IMR-90 (cell line): ENCODE results near the gene ARID4B. TPM values are rescaled to one million over a fixed set of nuclear protein-coding genes. Genes with fewer than 3 reads are reported as not detected.

Experiments
- ATAC-seq: fragments of 200-7000 bp; cut with Tn5 transposase; 2 replicates; pipeline ENCODE4 v1.9.1; 2020; ENCODE audit warnings: low read depth, mild to moderate bottlenecking, moderate library complexity
- BruUV-seq: library from RNA; stranded (reverse); fragments of 400-500 nt; replicated peaks from 2 replicates; lab custom pipeline; 2021; lab: Mats Ljungman, UMichigan
- CTCF ChIA-PET: fragments of 300-600 bp; formaldehyde crosslinking; extraction: SDS; loops from one replicate; lab custom pipeline; 2021; ENCODE audit warnings: antibody characterized with exemption; lab: Yijun Ruan, JAX
- POLR2A ChIA-PET: fragments of 300-600 bp; sonication (Branson Sonifier 250); formaldehyde crosslinking; loops from one replicate; lab custom pipeline; 2022; ENCODE audit warnings: antibody characterized with exemption; ENCODE audit not compliant: unreplicated experiment; lab: Charles Lee
- DNase-seq: peaks from one replicate; pipeline ENCODE4 v3.0.0; 2013
- H2AFZ ChIP-seq: replicated peaks from 2 replicates; pipeline ENCODE3; 2013; ENCODE audit warnings: low read length, mild to moderate bottlenecking; ENCODE audit not compliant: poor library complexity
- H2AK5ac ChIP-seq: 2 replicates; pipeline ENCODE4 v1.6.1; 2013; ENCODE audit warnings: low read depth, low read length, inconsistent platforms
- H2AK9ac ChIP-seq: replicated peaks from 2 replicates; pipeline ENCODE3; 2013; ENCODE audit warnings: mild to moderate bottlenecking, low read depth, low read length, moderate library complexity; ENCODE audit not compliant: poor library complexity
- H2BK120ac ChIP-seq: 2 replicates; pipeline ENCODE4 v1.6.1; 2013; ENCODE audit warnings: low read depth, low read length, inconsistent platforms
- H2BK15ac ChIP-seq: 3 replicates; pipeline ENCODE4 v1.6.1; 2013; ENCODE audit warnings: low read depth, low read length, inconsistent platforms
- H2BK20ac ChIP-seq: 2 replicates; pipeline ENCODE4 v1.6.1; 2013; ENCODE audit warnings: low read depth, mild to moderate bottlenecking, inconsistent platforms, low read length, moderate library complexity
- H2BK5ac ChIP-seq: 2 replicates; pipeline ENCODE4 v1.6.1; 2013; ENCODE audit warnings: mild to moderate bottlenecking, low read depth, low read length, inconsistent platforms; ENCODE audit not compliant: poor library complexity, severe bottlenecking
- H3K14ac ChIP-seq: replicated peaks from 2 replicates; pipeline ENCODE4 v1.6.1; 2013; ENCODE audit warnings: low read depth, low read length, inconsistent platforms
- H3K18ac ChIP-seq: 2 replicates; pipeline ENCODE4 v1.6.1; 2013; ENCODE audit warnings: low read depth, low read length, control low read depth
- H3K23ac ChIP-seq: 2 replicates; pipeline ENCODE4 v1.6.1; 2013; ENCODE audit warnings: low read depth, low read length, inconsistent platforms
- H3K27ac ChIP-seq: 2 replicates; pipeline ENCODE4 v1.5.1; 2013; ENCODE audit warnings: mild to moderate bottlenecking, control low read depth, low read length; ENCODE audit not compliant: insufficient read depth
- H3K27me3 ChIP-seq: 2 replicates; pipeline ENCODE4 v1.6.1; 2013; ENCODE audit warnings: low read length; ENCODE audit not compliant: control insufficient read depth, insufficient read depth
- H3K36me3 ChIP-seq: 2 replicates; pipeline ENCODE4 v1.6.1; 2013; ENCODE audit warnings: low read length, mixed read lengths; ENCODE audit not compliant: control insufficient read depth, insufficient read depth
- H3K4ac ChIP-seq: 2 replicates; pipeline ENCODE4 v1.6.1; 2013; ENCODE audit warnings: low read depth, low read length, inconsistent platforms
- H3K4me1 ChIP-seq: 2 replicates; pipeline ENCODE4 v1.6.1; 2013; ENCODE audit warnings: low read length, mixed read lengths; ENCODE audit not compliant: control insufficient read depth, insufficient read depth
- H3K4me2 ChIP-seq: 2 replicates; pipeline ENCODE4 v1.6.1; 2013; ENCODE audit warnings: low read depth, mild to moderate bottlenecking, control low read depth, low read length, moderate library complexity
- H3K4me3 ChIP-seq: 2 replicates; pipeline ENCODE4 v1.5.1; 2013; ENCODE audit warnings: low read depth, mild to moderate bottlenecking, control low read depth, low read length, moderate library complexity; ENCODE audit not compliant: insufficient read depth
- H3K56ac ChIP-seq: 2 replicates; pipeline ENCODE4 v1.6.1; 2013; ENCODE audit warnings: low read length, inconsistent platforms; ENCODE audit not compliant: insufficient read depth; ENCODE audit errors: extremely low read depth
- H3K79me1 ChIP-seq, 2 experiments: 2 replicates each; pipeline ENCODE4 v1.6.1; 2013; ENCODE audit warnings: low read length in 2 of 2, inconsistent platforms in 1 of 2, low read depth in 1 of 2
- H3K9ac ChIP-seq: 2 replicates; pipeline ENCODE4 v1.6.1; 2013; ENCODE audit warnings: low read depth, low read length, control low read depth
- H3K9me1 ChIP-seq: 2 replicates; pipeline ENCODE4 v1.6.1; 2013; ENCODE audit warnings: low read length, inconsistent platforms; ENCODE audit not compliant: insufficient read depth
- H3K9me3 ChIP-seq: 2 replicates; pipeline ENCODE4 v1.6.1; 2013; ENCODE audit warnings: low read length; ENCODE audit not compliant: control insufficient read depth, insufficient read depth
- H4K20me1 ChIP-seq: 2 replicates; pipeline ENCODE4 v1.6.1; 2013; ENCODE audit warnings: low read length, inconsistent platforms; ENCODE audit not compliant: insufficient read depth
- H4K5ac ChIP-seq: 2 replicates; pipeline ENCODE4 v1.6.1; 2013; ENCODE audit warnings: mild to moderate bottlenecking, low read depth, low read length, control low read depth
- H4K8ac ChIP-seq, 2 experiments: 2 replicates each; pipeline ENCODE4 v1.6.1; 2013; ENCODE audit warnings: low read depth in 2 of 2, low read length in 2 of 2, control low read depth in 1 of 2, inconsistent platforms in 1 of 2
- H4K91ac ChIP-seq: 2 replicates; pipeline ENCODE4 v1.6.1; 2013; ENCODE audit warnings: low read depth, low read length, inconsistent platforms; ENCODE audit not compliant: insufficient read depth
- CEBPB ChIP-seq: IDR thresholded peaks from 2 replicates; pipeline ENCODE4 v1.6.1; 2012; ENCODE audit warnings: low read depth, low read length, improper control_type of control experiment
- FOS ChIP-seq: fragments of 150-350 bp; IDR thresholded peaks from 2 replicates; pipeline ENCODE4 v1.6.1; 2016; ENCODE audit warnings: low read depth, low read length
- NFE2L2 ChIP-seq: fragments of 150-350 bp; IDR thresholded peaks from 2 replicates; pipeline ENCODE4 v1.6.1; 2016; ENCODE audit warnings: low read depth, mild to moderate bottlenecking, low read length
- RAD21 ChIP-seq: IDR thresholded peaks from 2 replicates; pipeline ENCODE4 v1.6.1; 2012; ENCODE audit warnings: low read length, improper control_type of control experiment
- RCOR1 ChIP-seq: IDR thresholded peaks from 2 replicates; pipeline ENCODE4 v1.6.1; 2012; ENCODE audit warnings: mild to moderate bottlenecking, low read length, improper control_type of control experiment; ENCODE audit not compliant: insufficient replicate concordance
- SMC3 ChIP-seq: fragments of 150-350 bp; IDR thresholded peaks from 2 replicates; pipeline ENCODE4 v1.6.1; 2016; ENCODE audit warnings: low read depth, mild to moderate bottlenecking, antibody characterized with exemption, low read length, moderate library complexity
- USF2 ChIP-seq: fragments of 150-350 bp; IDR thresholded peaks from 2 replicates; pipeline ENCODE4 v1.6.1; 2017; ENCODE audit warnings: mild to moderate bottlenecking, antibody characterized with exemption, low read length, low read depth
- WGBS, 2 experiments: methylation state at CpG; one replicate each; pipeline versions ENCODE4 v1.1.5 to v1.1.7; 2013; ENCODE audit warnings: missing lambda C conversion rate in 2 of 2; ENCODE audit not compliant: insufficient read length in 1 of 2; ENCODE audit errors: extremely low coverage in 2 of 2; 5-methylcytosine and 5-hydroxymethylcytosine counted together
- dilution Hi-C: fragments of 300-500 bp; cut with HindIII; formaldehyde crosslinking; loops from one replicate; pipeline ENCODE4 v1.14.3; 2018; ENCODE audit warnings: low sequenced_read_pairs; ENCODE audit not compliant: unreplicated experiment
- in situ Hi-C: fragments of 300-500 bp; cut with MboI; formaldehyde crosslinking; loops from 3 replicates; pipeline ENCODE4 v1.14.3; 2019; ENCODE audit warnings: low sequenced_read_pairs, inconsistent platforms, mixed read lengths
- intact Hi-C: fragments of 100-400 bp; cut with micrococcal nuclease; formaldehyde crosslinking; loops from 2 replicates; pipeline ENCODE4 v1.10.0; 2022
- polyA plus RNA-seq, 3 experiments: library from polyadenylated mRNA; depleted of rRNA; stranded (reverse); fragments of >200 nt; gene quantifications; 2 replicates each; pipeline ENCODE4 v1.2.3, GENCODE V29; 2012; ENCODE audit warnings: low replicate concordance in 1 of 3
- total RNA-seq: library from RNA; depleted of rRNA; stranded (reverse); fragments of >200 nt; gene quantifications from 2 replicates; pipeline ENCODE4 v1.2.3, GENCODE V29; 2012

ARID4B gene
- total and polyA plus RNA-seq, 2 of the 4 experiments (the other 2 are of a cell fraction), result 8.5 to 16.0 TPM

GRCh38 chr1:235331401-235331800 is 3.4 kb upstream of the ARID4B start:
- DNase-seq (no peak), ATAC-seq (no peak)
- no peak overlapping the region for H3K9ac ChIP-seq
- no peak overlapping the region for H3K4ac ChIP-seq
- H3K23ac ChIP-seq, result no peak overlapping the region; the same call in 1 of the 2 replicates
- no peak overlapping the region for H2BK120ac ChIP-seq
- peaks cover 6 to 40% of the 10 kb centered on the region in 2 experiments for H3K79me1 ChIP-seq
- POLR2A ChIA-PET, result no interaction called here
- no peak overlapping the region for H3K18ac ChIP-seq
- TF ChIP-seq CEBPB (peak; percentile 45; the same call in 1 of the 2 replicates), RAD21 (no peak), FOS (no peak), NFE2L2 (no peak), USF2 (no peak), SMC3 (no peak), RCOR1 (no peak)
- peaks cover 22% of the 10 kb centered on the region for H4K20me1 ChIP-seq
- H3K14ac ChIP-seq, result no peak overlapping the region
- H2AK9ac ChIP-seq, result no peak overlapping the region
- no CpG with 5 or more reads among the region's 3 CpGs for WGBS, 2 experiments
- no peak overlapping the region for H4K91ac ChIP-seq
- peak overlapping the region; percentile 55; the same call in 1 of the 2 replicates for H3K4me2 ChIP-seq
- no peak overlapping the region for H3K27ac ChIP-seq
- intact Hi-C loops (loop anchor here (1.0 kb wide), 1 partner anchor 78 kb away; no protein-coding TSS in a partner anchor), dilution Hi-C loops (no loop called here), in situ Hi-C loops (no loop called here)
- H2AK5ac ChIP-seq, result no peak overlapping the region
- H3K27me3 ChIP-seq, result no peaks in the 10 kb centered on the region
- CTCF ChIA-PET, result interaction anchor here (0.6 to 0.8 kb wide), 2 partner anchors 451 to 1819 kb away, joined by 3 to 6 read pairs; no protein-coding TSS in a partner anchor
- H3K4me1 ChIP-seq, result no peaks in the 10 kb centered on the region; the same call in 1 of the 2 replicates
- H4K8ac ChIP-seq, result no peak overlapping the region
- no peak overlapping the region for H2BK20ac ChIP-seq
- no TSS peak for BruUV-seq
- no peak overlapping the region for H3K56ac ChIP-seq
- no peak overlapping the region for H2AFZ ChIP-seq
- H2BK15ac ChIP-seq, result no peak overlapping the region
- no peaks in the 10 kb centered on the region for H3K9me3 ChIP-seq
- no peak overlapping the region for H3K4me3 ChIP-seq
- peak overlapping the region; percentile 47 for H2BK5ac ChIP-seq
- peaks cover 7% of the 10 kb centered on the region for H3K36me3 ChIP-seq
- H3K9me1 ChIP-seq, result no peaks in the 10 kb centered on the region; the same call in 1 of the 2 replicates
- no peak overlapping the region for H4K5ac ChIP-seq
